Right atrium auricular region (tissue), 2 donors: ENCODE measurements around the gene SIAE. TPM values are rescaled to one million over a fixed set of nuclear protein-coding genes. Genes with fewer than 3 reads are reported as not detected.

ENCODE experiments used
- DNase-seq: peaks from one replicate; pipeline ENCODE4 v3.0.0-alpha.2; 2019; ENCODE audit warnings: low spot score
- H3K27ac ChIP-seq, 2 donors: fragments of 200-600 bp; sonication (generic); 1 replicate in 1 of 2; 2 replicates in 1 of 2; pipeline ENCODE4 v1.5.1; 2016 to 2019
- H3K27me3 ChIP-seq, 2 donors: fragments of 200-600 bp; sonication (generic); one replicate each; pipeline versions ENCODE4 v1.5.1 to v1.6.0; 2017 to 2019
- H3K36me3 ChIP-seq: fragments of 200-600 bp; sonication (generic); one replicate; pipeline ENCODE4 v1.5.1; 2016
- H3K4me1 ChIP-seq, 2 donors: fragments of 200-600 bp; sonication (generic); one replicate each; pipeline versions ENCODE4 v1.5.1 to v1.6.0; 2017 to 2019
- H3K4me3 ChIP-seq, 2 donors: fragments of 200-600 bp; sonication (generic); 1 replicate in 1 of 2; 2 replicates in 1 of 2; pipeline ENCODE4 v1.5.1; 2017 to 2019; ENCODE audit warnings: mild to moderate bottlenecking in 1 of 2, moderate library complexity in 1 of 2
- H3K9me3 ChIP-seq, 2 donors: fragments of 200-600 bp; sonication (generic); one replicate each; pipeline ENCODE4 v1.5.1; 2019
- CTCF ChIP-seq, 2 donors: fragments of 200-600 bp; sonication (generic); IDR thresholded peaks; one replicate each; pipeline ENCODE4 v1.5.1; 2019; ENCODE audit warnings: antibody characterized with exemption in 2 of 2
- total RNA-seq, 2 donors: library from RNA; depleted of rRNA; stranded (reverse); fragments of >200 nt; gene quantifications; one replicate each; pipeline ENCODE4 v1.1.0, GENCODE V29; 2016

SIAE gene
- total RNA-seq, 2 donors from 2014 or later, result 12.5 to 40.8 TPM

GRCh38 chr11:124693142-124693541 is 19.6 kb upstream of the SIAE start:
- no peaks in the 10 kb centered on the region for H3K36me3 ChIP-seq
- TF ChIP-seq CTCF (IDR thresholded peaks at IDR 0.05), result no peak
- no peaks in the 10 kb centered on the region for H3K4me1 ChIP-seq
- no peak for DNase-seq
- no peaks in the 10 kb centered on the region for H3K9me3 ChIP-seq
- H3K27ac ChIP-seq, result no peak overlapping the region
- H3K4me3 ChIP-seq, result no peak overlapping the region
- no peaks in the 10 kb centered on the region for H3K27me3 ChIP-seq

GRCh38 chr11:124682443-124682842 is 8.9 kb upstream of the SIAE start:
- no peaks in the 10 kb centered on the region for H3K36me3 ChIP-seq
- no peak overlapping the region for H3K27ac ChIP-seq
- no peaks in the 10 kb centered on the region for H3K27me3 ChIP-seq
- no peak for DNase-seq
- no peak overlapping the region for H3K4me3 ChIP-seq
- H3K9me3 ChIP-seq, result peaks cover 0 to 20% of the 10 kb centered on the region in 2 donors
- H3K4me1 ChIP-seq, result no peaks in the 10 kb centered on the region
- no peak for TF ChIP-seq CTCF (IDR thresholded peaks at IDR 0.05)

- no peak overlapping the region for H3K4me3 ChIP-seq
- TF ChIP-seq CTCF (IDR thresholded peaks at IDR 0.05), result no peak
- H3K27ac ChIP-seq, result no peak overlapping the region
- no peaks in the 10 kb centered on the region for H3K36me3 ChIP-seq
- peaks cover 0 to 20% of the 10 kb centered on the region in 2 donors for H3K9me3 ChIP-seq
- no peak for DNase-seq
- H3K4me1 ChIP-seq, result no peaks in the 10 kb centered on the region
- H3K27me3 ChIP-seq, result no peaks in the 10 kb centered on the region
These were observed 7.9 kb upstream of the SIAE start for GRCh38 chr11:124681421-124681820.

GRCh38 chr11:124678416-124678815 is 4.9 kb upstream of the SIAE start:
- Histone ChIP-seq H3K4me1 (peaks cover 0 to 18% of the 10 kb centered on the region in 2 donors), H3K9me3 (peaks cover 0 to 20% of the 10 kb centered on the region in 2 donors), H3K36me3 (no peaks in the 10 kb centered on the region), H3K4me3 (no peak overlapping the region), H3K27me3 (no peaks in the 10 kb centered on the region), H3K27ac (no peak overlapping the region)
- TF ChIP-seq CTCF (IDR thresholded peaks at IDR 0.05), result no peak
- DNase-seq, result no peak

- no peak for DNase-seq
- H3K4me1 ChIP-seq, result peaks cover 0 to 27% of the 10 kb centered on the region in 2 donors
- TF ChIP-seq CTCF (IDR thresholded peaks at IDR 0.05), result no peak
- H3K9me3 ChIP-seq, result no peaks in the 10 kb centered on the region
- H3K4me3 ChIP-seq, result no peak overlapping the region
- H3K36me3 ChIP-seq, result no peaks in the 10 kb centered on the region
- H3K27me3 ChIP-seq, result no peaks in the 10 kb centered on the region
- H3K27ac ChIP-seq, result peak overlapping the region; percentile 25 to 60
These were observed 2.8 kb upstream of the SIAE start for GRCh38 chr11:124676386-124676785.

- no peaks in the 10 kb centered on the region for H3K9me3 ChIP-seq
- H3K4me1 ChIP-seq, result peaks cover 0 to 27% of the 10 kb centered on the region in 2 donors
- H3K36me3 ChIP-seq, result no peaks in the 10 kb centered on the region
- H3K4me3 ChIP-seq, result peak overlapping the region; percentile 75 to 76
- DNase-seq, result no peak
- H3K27ac ChIP-seq, result no peak overlapping the region
- no peaks in the 10 kb centered on the region for H3K27me3 ChIP-seq
- TF ChIP-seq CTCF (IDR thresholded peaks at IDR 0.05), result no peak
These were observed 1.0 kb upstream of the SIAE start for GRCh38 chr11:124674571-124674970.
